H1 (cell line): ENCODE results near the gene TUBGCP6. TPM values are rescaled to one million over a fixed set of nuclear protein-coding genes. Genes with fewer than 3 reads are reported as not detected.

Experiments used
- CTCF ChIA-PET: fragments of 300-600 bp; sonication (Branson Sonifier 250); formaldehyde crosslinking; loops from one replicate; lab custom pipeline; 2021; ENCODE audit not compliant: partially characterized antibody; lab: Charles Lee
- POLR2A ChIA-PET: fragments of 300-600 bp; sonication (Branson Sonifier 250); formaldehyde crosslinking; loops from one replicate; lab custom pipeline; 2021; ENCODE audit warnings: inconsistent platforms; ENCODE audit not compliant: partially characterized antibody; lab: Charles Lee
- DNase-seq, 2 experiments: peaks; one replicate each; pipeline versions ENCODE4 v3.0.0 to v3.0.0-alpha.2; 2010 to 2022; ENCODE audit warnings: low spot score in 2 of 2, low read depth in 1 of 2, mixed read lengths in 1 of 2
- FAIRE-seq: peaks from 2 replicates; lab custom pipeline; 2011; peaks lifted over from hg19 to GRCh38; lab: Jason Lieb, UNC
- H2AFZ ChIP-seq: 2 replicates; pipeline ENCODE4 v1.8.1; 2012; ENCODE audit warnings: low read length, inconsistent platforms
- H2AK5ac ChIP-seq: 2 replicates; pipeline ENCODE4 v1.6.1; 2013; ENCODE audit warnings: low read depth, low read length
- H2BK120ac ChIP-seq: replicated peaks from 2 replicates; pipeline ENCODE3; 2013; ENCODE audit warnings: low read depth, low read length, inconsistent platforms
- H2BK12ac ChIP-seq: 2 replicates; pipeline ENCODE4 v1.6.1; 2013; ENCODE audit warnings: low read depth, low read length
- H2BK15ac ChIP-seq: 2 replicates; pipeline ENCODE4 v1.6.1; 2013; ENCODE audit warnings: low read length
- H2BK20ac ChIP-seq: 2 replicates; pipeline ENCODE4 v1.6.1; 2013; ENCODE audit warnings: low read length
- H2BK5ac ChIP-seq: 2 replicates; pipeline ENCODE4 v1.6.1; 2013; ENCODE audit warnings: low read depth, low read length
- H3K14ac ChIP-seq: 2 replicates; pipeline ENCODE4 v1.6.1; 2013; ENCODE audit warnings: inconsistent platforms; ENCODE audit not compliant: insufficient read length
- H3K18ac ChIP-seq: 2 replicates; pipeline ENCODE4 v1.6.1; 2013; ENCODE audit warnings: low read length; ENCODE audit errors: extremely low read depth
- H3K23ac ChIP-seq: 2 replicates; pipeline ENCODE4 v1.6.1; 2013; ENCODE audit warnings: inconsistent platforms; ENCODE audit not compliant: insufficient read length
- H3K23me2 ChIP-seq: 2 replicates; pipeline ENCODE4 v1.6.1; 2013; ENCODE audit warnings: low read depth, low read length
- H3K27ac ChIP-seq: 2 replicates; pipeline ENCODE4 v1.6.1; 2011; ENCODE audit warnings: low read depth, low read length, inconsistent platforms
- H3K27me3 ChIP-seq, 4 experiments: replicated peaks in 1 of 4; 1 replicate in 1 of 4; 2 replicates in 3 of 4; pipeline versions ENCODE4 v1.6.1 to v1.8.1; 2011 to 2013; ENCODE audit warnings: low read length in 3 of 4, mild to moderate bottlenecking in 3 of 4, inconsistent platforms in 2 of 4, mixed read lengths in 2 of 4, moderate library complexity in 1 of 4; ENCODE audit not compliant: control insufficient read depth in 3 of 4, insufficient read depth in 3 of 4; ENCODE audit errors: extremely low read depth in 1 of 4
- H3K36me3 ChIP-seq, 4 experiments: 2 replicates each; pipeline versions ENCODE4 v1.6.1 to v1.8.1; 2011 to 2013; ENCODE audit warnings: mild to moderate bottlenecking in 4 of 4, low read length in 3 of 4, moderate library complexity in 2 of 4, control low read depth in 1 of 4, inconsistent platforms in 1 of 4; ENCODE audit not compliant: insufficient read depth in 4 of 4, control insufficient read depth in 2 of 4
- H3K4ac ChIP-seq: replicated peaks from 2 replicates; pipeline ENCODE3; 2013; ENCODE audit warnings: low read length, low read depth, mixed read lengths, inconsistent platforms; ENCODE audit not compliant: insufficient read length
- H3K4me1 ChIP-seq, 4 experiments: replicated peaks in 1 of 4; 1 replicate in 1 of 4; 2 replicates in 3 of 4; pipeline versions ENCODE4 v1.6.1 to v1.8.1; 2011 to 2013; ENCODE audit warnings: low read length in 3 of 4, inconsistent platforms in 2 of 4, mixed read lengths in 1 of 4; ENCODE audit not compliant: insufficient read depth in 4 of 4, control insufficient read depth in 3 of 4
- H3K4me2 ChIP-seq, 2 experiments: 2 replicates each; pipeline versions ENCODE4 v1.6.1 to v1.8.1; 2011 to 2013; ENCODE audit warnings: low read depth in 2 of 2, low read length in 2 of 2, control low read depth in 1 of 2, inconsistent platforms in 1 of 2, mild to moderate bottlenecking in 1 of 2; ENCODE audit not compliant: insufficient read depth in 1 of 2
- H3K4me3 ChIP-seq, 4 experiments: fragments of 200-600, 300-600 bp in 1 of 4; sonication (generic), shearing (Covaris generic), sonication (Bioruptor Twin) in 1 of 4; 2 replicates each; pipeline versions ENCODE4 v1.5.1 to v1.8.1; 2011 to 2016; ENCODE audit warnings: low read length in 4 of 4, low read depth in 3 of 4, control low read depth in 2 of 4, inconsistent platforms in 2 of 4, mild to moderate bottlenecking in 2 of 4, mixed read lengths in 1 of 4, moderate library complexity in 1 of 4; ENCODE audit not compliant: insufficient read depth in 2 of 4; ENCODE audit errors: extremely low read depth in 1 of 4
- H3K56ac ChIP-seq: replicated peaks from 2 replicates; pipeline ENCODE3; 2013; ENCODE audit warnings: low read depth, mild to moderate bottlenecking, mixed read lengths, low read length, inconsistent platforms; ENCODE audit not compliant: insufficient read length
- H3K79me1 ChIP-seq: 2 replicates; pipeline ENCODE4 v1.6.1; 2013; ENCODE audit warnings: low read depth, low read length, control low read depth
- H3K79me2 ChIP-seq, 2 experiments: 2 replicates each; pipeline versions ENCODE4 v1.6.1 to v1.8.1; 2012 to 2013; ENCODE audit warnings: low read length in 2 of 2, mild to moderate bottlenecking in 2 of 2, inconsistent platforms in 1 of 2; ENCODE audit not compliant: insufficient read depth in 2 of 2, control insufficient read depth in 1 of 2
- H3K9ac ChIP-seq, 4 experiments: replicated peaks in 1 of 4; 1 replicate in 1 of 4; 2 replicates in 3 of 4; pipeline versions ENCODE4 v1.6.1 to v1.8.1; 2011 to 2013; ENCODE audit warnings: low read depth in 3 of 4, low read length in 3 of 4, control low read depth in 2 of 4, mild to moderate bottlenecking in 2 of 4, moderate library complexity in 2 of 4, inconsistent platforms in 1 of 4; ENCODE audit errors: extremely low read depth in 1 of 4
- H3K9me3 ChIP-seq, 2 experiments: 2 replicates each; pipeline versions ENCODE4 v1.6.1 to v1.8.1; 2012 to 2013; ENCODE audit warnings: mild to moderate bottlenecking in 2 of 2, moderate library complexity in 2 of 2, control low read depth in 1 of 2, inconsistent platforms in 1 of 2, low read depth in 1 of 2, low read length in 1 of 2, mixed read lengths in 1 of 2; ENCODE audit not compliant: insufficient read depth in 2 of 2
- H4K20me1 ChIP-seq, 2 experiments: replicated peaks in 1 of 2; 2 replicates each; pipeline versions ENCODE3 to v1.8.1; 2011 to 2013; ENCODE audit warnings: inconsistent platforms in 2 of 2, low read length in 2 of 2, mild to moderate bottlenecking in 1 of 2; ENCODE audit not compliant: insufficient read depth in 2 of 2, control insufficient read depth in 1 of 2
- H4K5ac ChIP-seq: 2 replicates; pipeline ENCODE4 v1.6.1; 2013; ENCODE audit warnings: low read length, low read depth, mixed read lengths, inconsistent platforms; ENCODE audit not compliant: insufficient read length
- H4K8ac ChIP-seq: 2 replicates; pipeline ENCODE4 v1.8.0; 2013; ENCODE audit warnings: mild to moderate bottlenecking, moderate library complexity, low read length, inconsistent platforms; ENCODE audit not compliant: insufficient read depth; ENCODE audit errors: extremely low read depth
- H4K91ac ChIP-seq: replicated peaks from 2 replicates; pipeline ENCODE3; 2013; ENCODE audit warnings: low read length, mixed read lengths, inconsistent platforms; ENCODE audit not compliant: insufficient read length
- BACH1 ChIP-seq: IDR thresholded peaks from 2 replicates; pipeline ENCODE4 v1.6.1; 2012; ENCODE audit warnings: low read length, improper control_type of control experiment
- CEBPB ChIP-seq: IDR thresholded peaks from 2 replicates; pipeline ENCODE4 v1.6.1; 2012; ENCODE audit warnings: low read depth, low read length
- CHD2 ChIP-seq: IDR thresholded peaks from 2 replicates; pipeline ENCODE4 v1.6.1; 2012; ENCODE audit warnings: low read length, improper control_type of control experiment
- CTBP2 ChIP-seq: IDR thresholded peaks from 2 replicates; pipeline ENCODE4 v1.7.0; 2011; ENCODE audit warnings: borderline replicate concordance, mild to moderate bottlenecking, moderate library complexity, mixed read lengths, low read length; ENCODE audit not compliant: insufficient read depth, insufficient read length
- E2F6 ChIP-seq: IDR thresholded peaks from 2 replicates; pipeline ENCODE4 v1.6.1; 2012; ENCODE audit warnings: inconsistent platforms
- KDM5A ChIP-seq: fragments of 200-600 bp; IDR thresholded peaks from 2 replicates; pipeline ENCODE4 v1.7.1; 2012; ENCODE audit warnings: mild to moderate bottlenecking, low read length, inconsistent platforms, mixed read lengths
- MAFK ChIP-seq: IDR thresholded peaks from 2 replicates; pipeline ENCODE4 v1.6.1; 2012; ENCODE audit warnings: low read depth, mild to moderate bottlenecking, improper control_type of control experiment, low read length
- POLR2A ChIP-seq, 2 experiments: IDR thresholded peaks; 1 replicate in 1 of 2; 2 replicates in 1 of 2; pipeline ENCODE4 v1.6.1; 2011; ENCODE audit warnings: low read depth in 2 of 2, low read length in 2 of 2, mild to moderate bottlenecking in 2 of 2; ENCODE audit errors: control extremely low read depth in 1 of 2
- POLR2AphosphoS5 ChIP-seq: IDR thresholded peaks from 2 replicates; pipeline ENCODE4 v1.6.1; 2011; ENCODE audit warnings: low read depth, low read length
- SIRT6 ChIP-seq: IDR thresholded peaks from one replicate; pipeline ENCODE4 v1.7.1; 2012; ENCODE audit warnings: low read length, inconsistent platforms
- TAF7 ChIP-seq: optimal IDR thresholded peaks from 2 replicates; pipeline ENCODE3; 2011; ENCODE audit warnings: low read depth, mild to moderate bottlenecking, inconsistent platforms, low read length, moderate library complexity, borderline replicate concordance
- TCF12 ChIP-seq: IDR thresholded peaks from 2 replicates; pipeline ENCODE4 v1.6.1; 2011; ENCODE audit warnings: low read depth, mild to moderate bottlenecking, low read length
- WGBS, 2 experiments: shearing (Covaris generic) in 1 of 2; methylation state at CpG; one replicate each; pipeline versions ENCODE4 v1.1.6 to v1.1.7; 2013 to 2015; ENCODE audit warnings: low lambda C conversion rate in 2 of 2, mixed read lengths in 2 of 2, inconsistent platforms in 1 of 2, low coverage in 1 of 2, missing lambda C conversion rate in 1 of 2; ENCODE audit not compliant: insufficient replicate concordance in 2 of 2, insufficient coverage in 1 of 2, insufficient read length in 1 of 2; ENCODE audit errors: extremely low coverage in 1 of 2, missing lambda C conversion rate in 1 of 2; 5-methylcytosine and 5-hydroxymethylcytosine counted together
- polyA plus RNA-seq, 7 experiments: library from polyadenylated mRNA; depleted of rRNA in 3 of 7; stranded (reverse) in 5 of 7; unstranded in 2 of 7; fragments of >200 nt in 5 of 7; fragments of 200-250 nt in 2 of 7; gene quantifications; 1 replicate in 5 of 7; 2 replicates in 1 of 7; 4 replicates in 1 of 7; pipeline versions ENCODE4 v1.2.1 to v1.2.3, GENCODE V29; 2011 to 2013; ENCODE audit warnings: missing spikeins in 2 of 7, mixed read lengths in 2 of 7
- total RNA-seq: library from RNA; stranded (reverse); fragmentation: NEBNext Ultra II Directional; extraction: Animal tissue kit (Norgen Biotek cat#: 25700); gene quantifications from 2 replicates; pipeline ENCODE4 v1.2.1, GENCODE V29; 2021

TUBGCP6 gene
- total and polyA plus RNA-seq, 2 of the 8 experiments (the other 6 are each of a cell fraction or from before 2014, with no cell fraction given), result 24.2 to 24.7 TPM

- no peak overlapping the region; the same call in 1 of the 2 replicates for H2BK15ac ChIP-seq
- peak overlapping the region; percentile 36; the same call in 1 of the 2 replicates for H2AFZ ChIP-seq
- peak in 1 of 2 experiments; percentile 79 for DNase-seq
- no peak overlapping the region for H3K23ac ChIP-seq
- no peak overlapping the region for H4K91ac ChIP-seq
- no peak overlapping the region for H4K5ac ChIP-seq
- FAIRE-seq, result no peak
- H3K4me2 ChIP-seq, result peak overlapping the region; percentile 63 to 80
- peaks cover 0 to 11% of the 10 kb centered on the region in 2 experiments; a peak in 1 of 4 replicates for H3K79me2 ChIP-seq
- CTCF ChIA-PET, result interaction anchor here (0.6 kb wide), 2 partner anchors 86 to 346 kb away, joined by 3 read pairs; partner anchors contain the start of gene KLHDC7B
- no peak overlapping the region for H2BK12ac ChIP-seq
- no peak overlapping the region for H3K4ac ChIP-seq
- no peaks in the 10 kb centered on the region for H3K9me3 ChIP-seq
- no peak overlapping the region for H3K56ac ChIP-seq
- no peak overlapping the region for H3K14ac ChIP-seq
- H3K27ac ChIP-seq, result no peak overlapping the region
- H3K18ac ChIP-seq, result peak overlapping the region; percentile 83
- peak overlapping the region; percentile 28 for H4K8ac ChIP-seq
- H3K79me1 ChIP-seq, result no peaks in the 10 kb centered on the region; the same call in 1 of the 2 replicates
- peaks cover 0 to 16% of the 10 kb centered on the region in 2 experiments for H4K20me1 ChIP-seq
- peak overlapping the region; percentile 41 to 69 (median 64) for H3K4me3 ChIP-seq
- 10% methylated on average over 17 of the region's 34 CpGs; no CpG with 5 or more reads in 1 of the 2 experiments for WGBS, 2 experiments
- peak overlapping the region in 1 of 4 experiments; percentile 37; a peak in 2 of 7 replicates for H3K9ac ChIP-seq
- no peak overlapping the region for H2AK5ac ChIP-seq
- H3K23me2 ChIP-seq, result peaks cover 13% of the 10 kb centered on the region; the same call in 1 of the 2 replicates
- peaks cover 2 to 24% (median 8%) of the 10 kb centered on the region in 4 experiments; a peak in 6 of 8 replicates for H3K36me3 ChIP-seq
- H3K4me1 ChIP-seq, result peaks cover 0 to 7% (median 5%) of the 10 kb centered on the region in 4 experiments; a peak in 6 of 7 replicates
- no peak overlapping the region for H2BK20ac ChIP-seq
- no peak overlapping the region for H2BK120ac ChIP-seq
- POLR2A ChIA-PET, result interaction anchor here (0.6 to 1.5 kb wide), 2 partner anchors 9 to 83 kb away, joined by 3 to 4 read pairs; no protein-coding TSS in a partner anchor
- no peaks in the 10 kb centered on the region for H3K27me3 ChIP-seq
- H2BK5ac ChIP-seq, result peak overlapping the region; percentile 24; the same call in 1 of the 2 replicates
- TF ChIP-seq CHD2, result no peak
- TF ChIP-seq TAF7, result no peak
- no peak for TF ChIP-seq KDM5A
- no peak for TF ChIP-seq MAFK
- 0 out of 2 replicates have a peak, but pooled peaks have one; percentile 35 for TF ChIP-seq POLR2AphosphoS5
- TF ChIP-seq E2F6, result peak; percentile 47; the same call in 1 of the 2 replicates
- no peak for TF ChIP-seq CEBPB
- no peak for TF ChIP-seq TCF12
- peak in 1 of 2 experiments; percentile 44; a peak in 1 of 3 replicates for TF ChIP-seq POLR2A (IDR thresholded peaks at IDR 0.05; ENCODE audit: control extremely low read depth in 1 of 2, low read depth in 2 of 2, low read length in 2 of 2)
- no peak for TF ChIP-seq SIRT6
- TF ChIP-seq CTBP2, result peak; percentile 18
- no peak for TF ChIP-seq BACH1
Observed at GRCh38 chr22:50199829-50200460, 44.9 kb downstream of the TUBGCP6 start.
